ENCODE measurements around the gene TMEM50B. TPM values are rescaled to one million over a fixed set of nuclear protein-coding genes. Genes with fewer than 3 reads are reported as not detected.

TMEM50B gene
- polyA plus RNA-seq, 2 of the 4 experiments (the other 2 are of a cell fraction): 11.1 to 19.4 TPM

- ATAC-seq: no peak
- no peaks in the 10 kb centered on the region for H3K9me3 ChIP-seq
- 80% methylated on average over 3 of the region's 3 CpGs for WGBS (ENCODE audit: missing lambda C conversion rate)
- H3K27ac ChIP-seq: no peak overlapping the region
- H3K4me2 ChIP-seq: no peak overlapping the region
- ChIA-PET CTCF (interaction anchor here (1.0 to 4.3 kb wide), 3 partner anchors 14 to 147 kb away, joined by 4 to 18 read pairs (median 7); partner anchors contain the start of gene TMEM50B), POLR2A (no interaction called here)
- no peak for FAIRE-seq
- TF ChIP-seq RFX5 (IDR thresholded peaks at IDR 0.05) (no peak), FOSB (CRISPR knock-in tag; IDR thresholded peaks at IDR 0.05) (no peak), ZC3H11A (IDR thresholded peaks at IDR 0.05) (no peak), ZSCAN20 (CRISPR knock-in tag; IDR thresholded peaks at IDR 0.05) (no peak), TP53 (CRISPR knock-in tag; IDR thresholded peaks at IDR 0.05) (no peak), CHD4 (IDR thresholded peaks at IDR 0.05; ENCODE audit: borderline replicate concordance) (no peak), JUNB (IDR thresholded peaks at IDR 0.05) (no peak), FOXS1 (CRISPR knock-in tag; IDR thresholded peaks at IDR 0.05) (no peak), EP300 (IDR thresholded peaks at IDR 0.05) (no peak), FOSL2 (IDR thresholded peaks at IDR 0.05) (no peak), FOSL2 (CRISPR knock-in tag; IDR thresholded peaks at IDR 0.05) (no peak)
- TF ChIP-seq, protein P1, sequence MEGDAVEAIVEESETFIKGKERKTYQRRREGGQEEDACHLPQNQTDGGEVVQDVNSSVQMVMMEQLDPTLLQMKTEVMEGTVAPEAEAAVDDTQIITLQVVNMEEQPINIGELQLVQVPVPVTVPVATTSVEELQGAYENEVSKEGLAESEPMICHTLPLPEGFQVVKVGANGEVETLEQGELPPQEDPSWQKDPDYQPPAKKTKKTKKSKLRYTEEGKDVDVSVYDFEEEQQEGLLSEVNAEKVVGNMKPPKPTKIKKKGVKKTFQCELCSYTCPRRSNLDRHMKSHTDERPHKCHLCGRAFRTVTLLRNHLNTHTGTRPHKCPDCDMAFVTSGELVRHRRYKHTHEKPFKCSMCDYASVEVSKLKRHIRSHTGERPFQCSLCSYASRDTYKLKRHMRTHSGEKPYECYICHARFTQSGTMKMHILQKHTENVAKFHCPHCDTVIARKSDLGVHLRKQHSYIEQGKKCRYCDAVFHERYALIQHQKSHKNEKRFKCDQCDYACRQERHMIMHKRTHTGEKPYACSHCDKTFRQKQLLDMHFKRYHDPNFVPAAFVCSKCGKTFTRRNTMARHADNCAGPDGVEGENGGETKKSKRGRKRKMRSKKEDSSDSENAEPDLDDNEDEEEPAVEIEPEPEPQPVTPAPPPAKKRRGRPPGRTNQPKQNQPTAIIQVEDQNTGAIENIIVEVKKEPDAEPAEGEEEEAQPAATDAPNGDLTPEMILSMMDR (IDR thresholded peaks at IDR 0.05): no peak
- TF ChIP-seq, protein P2, sequence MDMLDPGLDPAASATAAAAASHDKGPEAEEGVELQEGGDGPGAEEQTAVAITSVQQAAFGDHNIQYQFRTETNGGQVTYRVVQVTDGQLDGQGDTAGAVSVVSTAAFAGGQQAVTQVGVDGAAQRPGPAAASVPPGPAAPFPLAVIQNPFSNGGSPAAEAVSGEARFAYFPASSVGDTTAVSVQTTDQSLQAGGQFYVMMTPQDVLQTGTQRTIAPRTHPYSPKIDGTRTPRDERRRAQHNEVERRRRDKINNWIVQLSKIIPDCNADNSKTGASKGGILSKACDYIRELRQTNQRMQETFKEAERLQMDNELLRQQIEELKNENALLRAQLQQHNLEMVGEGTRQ (IDR thresholded peaks at IDR 0.05): no peak
- TF ChIP-seq, protein P3, sequence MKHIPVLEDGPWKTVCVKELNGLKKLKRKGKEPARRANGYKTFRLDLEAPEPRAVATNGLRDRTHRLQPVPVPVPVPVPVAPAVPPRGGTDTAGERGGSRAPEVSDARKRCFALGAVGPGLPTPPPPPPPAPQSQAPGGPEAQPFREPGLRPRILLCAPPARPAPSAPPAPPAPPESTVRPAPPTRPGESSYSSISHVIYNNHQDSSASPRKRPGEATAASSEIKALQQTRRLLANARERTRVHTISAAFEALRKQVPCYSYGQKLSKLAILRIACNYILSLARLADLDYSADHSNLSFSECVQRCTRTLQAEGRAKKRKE (CRISPR knock-in tag; IDR thresholded peaks at IDR 0.05; ENCODE audit: low read depth): no peak
- no peak overlapping the region for H3K4me3 ChIP-seq
- H3K4me1 ChIP-seq: no peaks in the 10 kb centered on the region
- no peak for DNase-seq (ENCODE audit: low read depth in 1 of 2, low spot score in 1 of 2)
These were observed 20.9 kb downstream of the TMEM50B start for GRCh38 chr21:33458861-33459260.

DNA sequence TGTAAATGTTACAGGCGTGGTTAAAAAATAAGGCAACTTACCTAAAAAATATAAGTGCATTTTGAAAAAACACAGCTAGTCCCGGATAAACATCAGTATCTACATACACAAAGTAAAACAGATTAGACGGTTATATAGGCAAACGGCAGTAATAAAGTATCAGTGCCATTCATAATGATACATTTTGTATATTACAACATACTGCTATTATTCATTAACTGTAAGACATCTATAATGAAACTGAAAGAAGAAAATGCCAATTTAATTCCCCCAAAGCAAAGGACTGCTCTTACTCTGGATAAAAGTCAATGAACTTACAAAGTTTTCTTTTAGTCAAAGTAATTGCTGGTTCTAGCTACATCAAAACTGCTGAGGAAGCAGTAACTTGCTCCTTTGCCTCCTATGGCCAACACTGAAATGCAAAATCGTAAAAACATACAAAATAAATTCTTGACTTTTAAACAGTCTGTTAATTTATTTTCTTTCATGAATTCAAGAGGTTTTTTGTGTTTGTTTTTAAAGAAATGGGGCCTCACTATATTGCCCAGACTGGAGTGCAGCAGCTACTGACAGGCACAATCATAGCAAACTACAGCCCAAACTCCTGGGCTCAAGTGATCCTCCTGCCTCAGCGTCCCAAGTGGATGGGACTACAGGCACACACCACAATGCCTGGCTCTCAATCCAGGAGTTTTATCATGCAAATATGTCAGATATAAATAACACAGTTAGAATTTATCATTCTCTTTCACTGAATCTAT, 23.9 kb downstream of the TMEM50B start:
- Histone ChIP-seq H3K4me3 (no peak overlapping the region), H3K4me2 (no peak overlapping the region), H3K27ac (no peak overlapping the region), H3K4me1 (peaks cover 13% of the 10 kb centered on the region), H3K9me3 (no peaks in the 10 kb centered on the region)
- FAIRE-seq: no peak
- WGBS (ENCODE audit: missing lambda C conversion rate): 81% methylated on average over 6 of the region's 6 CpGs
- CTCF ChIA-PET: interaction anchor here (4.3 kb wide), 1 partner anchor 11 kb away, joined by 18 read pairs; no protein-coding TSS in a partner anchor
- no peak for TF ChIP-seq PBX3 (IDR thresholded peaks at IDR 0.05)
- peak; percentile 77 for TF ChIP-seq MAFK (IDR thresholded peaks at IDR 0.05; ENCODE audit: partially characterized antibody)
- POLR2A ChIA-PET: no interaction called here
- no peak for DNase-seq (ENCODE audit: low read depth in 1 of 2, low spot score in 1 of 2)
- ATAC-seq: no peak

DNA sequence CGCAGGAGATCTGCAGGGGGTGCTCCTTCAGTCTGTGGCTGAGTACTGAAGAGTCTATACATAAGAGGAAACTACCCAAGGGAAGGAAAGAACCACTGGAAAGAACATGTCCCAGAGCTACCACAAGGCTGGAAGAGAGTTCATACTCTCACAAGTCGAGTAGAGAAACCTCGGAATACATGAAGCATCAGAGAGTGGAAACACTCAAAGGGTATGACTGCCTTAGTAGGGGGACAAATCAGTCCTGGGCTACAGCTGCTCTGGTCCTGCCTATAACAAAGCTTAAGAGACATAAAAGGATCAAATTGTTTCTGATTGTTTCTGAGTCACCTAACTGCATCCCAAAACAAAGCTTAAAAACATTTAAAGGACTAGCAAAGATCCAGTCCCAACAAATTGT, 27.4 kb downstream of the TMEM50B start:
- Histone ChIP-seq H3K4me1 (peaks cover 13% of the 10 kb centered on the region), H3K27ac (no peak overlapping the region), H3K9me3 (no peaks in the 10 kb centered on the region), H3K4me2 (no peak overlapping the region; the same call in 2 of the 3 replicates), H3K4me3 (no peak overlapping the region)
- POLR2A ChIA-PET: no interaction called here
- ATAC-seq (no peak), FAIRE-seq (no peak), DNase-seq (ENCODE audit: low read depth in 1 of 2, low spot score in 1 of 2) (no peak)
- TF ChIP-seq, protein P2 (IDR thresholded peaks at IDR 0.05): no peak
- TF ChIP-seq EHF (CRISPR knock-in tag; IDR thresholded peaks at IDR 0.05) (no peak), CHD2 (IDR thresholded peaks at IDR 0.05; ENCODE audit: low read length, partially characterized antibody) (no peak), MAZ (IDR thresholded peaks at IDR 0.05; ENCODE audit: borderline replicate concordance, low read depth, low read length) (no peak), RNF2 (IDR thresholded peaks at IDR 0.05; ENCODE audit: borderline replicate concordance, low read depth) (no peak), TFCP2L1 (CRISPR knock-in tag; IDR thresholded peaks at IDR 0.05) (no peak), FOXS1 (CRISPR knock-in tag; IDR thresholded peaks at IDR 0.05) (no peak), NFE2L2 (conservative IDR thresholded peaks at IDR 0.05; ENCODE audit: low read length) (no peak), PHF8 (IDR thresholded peaks at IDR 0.05; ENCODE audit: borderline replicate concordance, low read depth) (no peak), HOXB13 (CRISPR knock-in tag; IDR thresholded peaks at IDR 0.05; ENCODE audit: low read depth) (no peak)
- TF ChIP-seq, protein P4, sequence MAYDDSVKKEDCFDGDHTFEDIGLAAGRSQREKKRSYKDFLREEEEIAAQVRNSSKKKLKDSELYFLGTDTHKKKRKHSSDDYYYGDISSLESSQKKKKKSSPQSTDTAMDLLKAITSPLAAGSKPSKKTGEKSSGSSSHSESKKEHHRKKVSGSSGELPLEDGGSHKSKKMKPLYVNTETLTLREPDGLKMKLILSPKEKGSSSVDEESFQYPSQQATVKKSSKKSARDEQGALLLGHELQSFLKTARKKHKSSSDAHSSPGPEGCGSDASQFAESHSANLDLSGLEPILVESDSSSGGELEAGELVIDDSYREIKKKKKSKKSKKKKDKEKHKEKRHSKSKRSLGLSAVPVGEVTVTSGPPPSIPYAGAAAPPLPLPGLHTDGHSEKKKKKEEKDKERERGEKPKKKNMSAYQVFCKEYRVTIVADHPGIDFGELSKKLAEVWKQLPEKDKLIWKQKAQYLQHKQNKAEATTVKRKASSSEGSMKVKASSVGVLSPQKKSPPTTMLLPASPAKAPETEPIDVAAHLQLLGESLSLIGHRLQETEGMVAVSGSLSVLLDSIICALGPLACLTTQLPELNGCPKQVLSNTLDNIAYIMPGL (CRISPR knock-in tag; IDR thresholded peaks at IDR 0.05; ENCODE audit: borderline replicate concordance): no peak
- 76% methylated on average over 3 of the region's 3 CpGs for WGBS (ENCODE audit: missing lambda C conversion rate)
- CTCF ChIA-PET: interaction anchor here (1.0 to 2.4 kb wide), 6 partner anchors 7 to 255 kb away, joined by 3 to 9 read pairs (median 4); partner anchors contain the start of gene TMEM50B

Measured in A549 (cell line).